Stimulated activated CD8-positive, alpha-beta memory T cell treated with anti-CD3 and anti-CD28 coated beads, Interleukin-4, amount 100 ng/mL, for 4 hours (primary cell): ENCODE measurements around the gene TMEM120B.
A peak's percentile ranks its signal among the peaks of the same experiment; 100 is the strongest.

Experiments
- DNase-seq, 2 donors: peaks; one replicate each; pipeline ENCODE4 v3.0.0-alpha.2; 2020; ENCODE audit warnings: low read depth in 2 of 2, low spot score in 1 of 2

Gene TMEM120B

DNA sequence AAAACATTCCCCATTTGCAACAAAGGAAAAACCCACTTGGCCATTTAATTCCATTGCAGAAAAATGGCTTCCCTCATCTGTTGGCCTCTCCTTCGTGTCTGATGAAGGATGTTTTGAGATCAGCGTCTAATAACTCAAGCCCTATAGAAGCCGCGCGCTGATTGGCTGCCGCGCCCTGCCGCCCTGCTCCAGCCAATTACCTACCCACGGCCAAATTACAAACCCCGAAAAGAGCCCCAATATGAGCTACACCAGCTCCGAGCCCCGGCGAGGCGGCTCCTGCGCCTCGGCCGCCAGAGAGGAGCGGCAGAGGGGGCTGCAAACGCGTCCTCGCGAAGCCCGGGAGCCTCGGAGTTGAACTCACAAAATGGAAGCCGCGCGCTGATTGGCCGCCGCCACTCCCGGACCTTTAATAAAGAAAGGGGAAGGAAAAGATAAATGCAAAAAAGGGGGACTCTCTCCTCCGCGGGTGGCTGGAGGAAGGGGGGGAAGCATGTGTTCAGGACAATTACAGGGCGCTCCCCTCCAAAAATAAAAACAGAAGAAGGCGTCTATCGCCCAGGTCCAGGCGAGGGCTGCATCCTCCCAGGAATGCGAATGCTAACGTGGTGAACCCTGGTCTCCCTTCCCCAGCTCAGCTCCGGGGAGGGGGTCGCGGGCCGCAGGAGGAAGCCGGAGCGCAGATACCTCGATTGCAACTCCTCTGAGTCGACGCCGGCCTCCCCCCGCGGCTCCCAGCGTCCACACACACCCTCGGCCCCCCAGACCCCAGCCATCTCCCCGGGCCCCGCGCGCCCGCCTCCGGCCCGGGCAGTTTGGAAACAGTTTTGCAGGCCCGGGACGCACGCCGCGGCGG lies 90.5 kb downstream of the TMEM120B start:
- peak; percentile 64 for DNase-seq

GRCh38 chr12:121803861-121804416 lies 91.4 kb downstream of the TMEM120B start, which contains the start of gene SETD1B:
SETD1B (plus strand) TSS chr12:121804009; CDS start chr12:121804738, 729 bp downstream.
- DNase-seq, result no peak

- no peak for DNase-seq
Measured at GRCh38 chr12:121804417-121805111, 92.0 kb downstream of the TMEM120B start.

DNA sequence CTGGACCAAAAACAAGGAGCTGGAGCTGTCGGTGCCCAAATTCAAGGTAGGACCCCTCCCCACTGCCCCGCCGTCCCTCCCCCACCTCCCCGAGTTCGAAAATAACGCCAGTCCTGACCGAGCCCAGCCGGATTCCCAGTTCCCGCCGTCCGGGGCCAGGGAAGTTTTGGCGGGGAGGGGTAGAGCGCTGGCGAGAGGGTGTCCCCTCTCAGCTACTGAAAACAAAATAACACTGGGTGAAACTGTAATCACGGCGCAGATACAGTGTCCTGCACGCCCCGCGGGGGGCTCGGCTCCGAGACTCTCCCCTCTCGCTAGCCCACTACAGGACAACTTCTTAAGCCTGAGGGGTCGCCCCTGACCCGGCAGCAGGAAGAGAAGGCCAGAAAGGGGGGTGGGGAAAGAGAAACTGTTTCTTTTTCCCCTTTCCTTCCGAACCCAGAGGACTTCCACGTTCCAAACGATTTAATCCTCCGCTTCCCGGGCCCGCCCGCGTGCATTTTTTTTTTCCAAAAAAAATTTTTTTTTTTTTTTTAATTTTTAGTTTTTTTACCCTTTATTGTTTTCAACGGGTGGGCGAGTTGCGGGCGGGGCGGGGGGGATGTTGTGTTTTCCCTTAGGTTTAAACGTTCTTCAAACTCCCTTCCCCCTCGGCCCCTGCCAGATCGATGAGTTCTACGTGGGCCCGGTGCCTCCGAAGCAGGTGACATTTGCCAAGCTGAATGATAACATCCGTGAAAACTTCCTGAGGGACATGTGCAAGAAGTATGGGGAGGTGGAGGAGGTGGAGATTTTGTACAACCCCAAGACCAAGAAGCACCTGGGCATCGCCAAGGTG lies 92.8 kb downstream of the TMEM120B start:
- no peak for DNase-seq

- DNase-seq, result no peak
Measured at GRCh38 chr12:121806009-121806545, 93.5 kb downstream of the TMEM120B start.

- DNase-seq, result no peak
Measured at GRCh38 chr12:121806546-121807423, 94.2 kb downstream of the TMEM120B start.

DNA sequence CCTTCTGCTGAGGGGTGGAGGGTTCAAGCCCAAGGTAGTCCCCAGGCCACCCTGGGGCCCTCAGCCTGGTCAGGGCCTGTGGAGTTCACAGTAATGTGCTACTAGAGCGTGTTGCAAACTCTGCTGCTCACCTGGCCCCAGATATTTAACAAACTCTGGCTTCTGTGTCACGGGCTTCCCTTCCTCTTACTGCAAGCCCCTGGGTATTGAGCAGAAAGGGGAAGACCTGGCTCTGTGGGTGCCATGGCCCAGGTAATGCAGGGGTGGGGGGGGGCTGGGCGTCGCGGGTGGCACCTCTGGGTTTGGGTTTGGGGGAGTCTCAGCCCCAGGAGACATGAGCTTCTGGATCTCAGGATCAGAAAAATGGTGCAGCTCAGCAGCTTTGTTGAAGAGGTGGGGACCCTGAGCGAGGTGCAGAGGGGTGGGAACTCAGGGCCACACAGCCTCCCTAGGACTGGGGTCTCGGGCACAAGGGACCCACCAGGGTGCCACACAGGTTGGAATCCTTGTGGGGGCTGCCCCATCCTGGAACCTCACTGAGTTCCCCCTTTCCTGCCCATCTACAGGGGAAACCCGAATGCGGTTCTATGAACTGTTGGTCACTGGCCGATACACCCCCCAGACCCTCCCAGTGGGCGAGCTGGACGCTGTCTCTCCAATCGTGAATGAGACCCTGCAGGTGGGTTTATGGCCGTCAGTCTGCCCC lies 95.2 kb downstream of the TMEM120B start:
- DNase-seq, result no peak

DNA sequence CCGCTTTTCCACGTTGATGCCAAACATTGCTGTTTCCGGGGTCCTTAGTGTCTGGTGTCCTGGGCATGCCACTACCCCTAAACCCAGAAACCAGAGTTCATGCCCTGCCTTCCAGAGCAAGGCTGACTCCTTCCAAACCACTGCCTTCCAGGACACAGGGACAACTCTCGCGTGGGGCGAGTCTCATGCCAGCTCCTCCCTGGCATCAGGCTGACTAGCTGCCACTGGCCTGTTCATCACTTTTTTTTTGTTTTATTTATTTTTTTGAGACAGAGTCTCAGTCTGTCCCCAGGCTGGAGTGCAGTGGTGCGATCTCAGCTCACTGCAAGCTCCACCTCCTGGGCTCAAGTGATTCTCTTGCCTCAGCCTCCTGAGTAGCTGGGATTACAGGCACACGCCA lies 96.1 kb downstream of the TMEM120B start:
- no peak for DNase-seq

DNA sequence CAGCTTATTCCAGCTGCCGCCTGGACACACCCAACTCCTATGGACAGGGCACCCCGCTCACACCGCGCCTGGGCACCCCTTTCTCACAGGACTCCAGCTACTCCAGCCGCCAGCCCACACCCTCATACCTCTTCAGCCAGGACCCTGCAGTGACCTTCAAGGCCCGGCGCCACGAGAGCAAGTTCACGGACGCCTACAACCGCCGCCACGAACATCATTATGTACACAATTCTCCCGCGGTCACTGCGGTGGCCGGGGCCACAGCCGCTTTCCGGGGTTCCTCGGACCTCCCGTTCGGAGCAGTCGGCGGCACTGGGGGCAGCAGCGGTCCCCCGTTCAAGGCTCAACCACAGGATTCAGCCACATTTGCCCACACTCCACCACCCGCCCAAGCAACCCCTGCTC lies 97.2 kb downstream of the TMEM120B start:
- DNase-seq, result no peak

DNA sequence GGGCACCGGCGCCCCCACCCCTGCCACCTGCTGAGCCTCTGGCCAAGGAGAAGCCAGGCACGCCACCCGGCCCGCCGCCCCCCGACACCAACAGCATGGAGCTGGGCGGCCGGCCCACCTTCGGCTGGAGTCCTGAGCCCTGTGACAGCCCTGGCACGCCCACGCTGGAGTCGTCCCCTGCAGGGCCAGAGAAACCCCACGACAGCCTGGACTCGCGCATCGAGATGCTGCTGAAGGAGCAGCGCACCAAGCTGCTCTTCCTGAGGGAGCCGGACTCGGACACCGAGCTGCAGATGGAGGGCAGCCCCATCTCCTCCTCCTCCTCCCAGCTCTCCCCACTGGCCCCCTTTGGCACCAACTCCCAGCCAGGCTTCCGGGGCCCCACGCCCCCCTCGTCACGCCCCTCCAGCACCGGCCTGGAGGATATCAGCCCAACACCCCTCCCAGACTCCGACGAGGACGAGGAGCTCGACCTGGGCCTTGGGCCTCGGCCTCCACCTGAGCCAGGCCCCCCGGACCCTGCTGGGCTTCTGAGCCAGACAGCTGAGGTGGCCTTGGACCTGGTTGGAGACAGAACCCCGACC lies 97.8 kb downstream of the TMEM120B start:
- DNase-seq, result no peak

GRCh38 chr12:121810833-121811433 lies 98.4 kb downstream of the TMEM120B start:
- DNase-seq, result no peak

DNA sequence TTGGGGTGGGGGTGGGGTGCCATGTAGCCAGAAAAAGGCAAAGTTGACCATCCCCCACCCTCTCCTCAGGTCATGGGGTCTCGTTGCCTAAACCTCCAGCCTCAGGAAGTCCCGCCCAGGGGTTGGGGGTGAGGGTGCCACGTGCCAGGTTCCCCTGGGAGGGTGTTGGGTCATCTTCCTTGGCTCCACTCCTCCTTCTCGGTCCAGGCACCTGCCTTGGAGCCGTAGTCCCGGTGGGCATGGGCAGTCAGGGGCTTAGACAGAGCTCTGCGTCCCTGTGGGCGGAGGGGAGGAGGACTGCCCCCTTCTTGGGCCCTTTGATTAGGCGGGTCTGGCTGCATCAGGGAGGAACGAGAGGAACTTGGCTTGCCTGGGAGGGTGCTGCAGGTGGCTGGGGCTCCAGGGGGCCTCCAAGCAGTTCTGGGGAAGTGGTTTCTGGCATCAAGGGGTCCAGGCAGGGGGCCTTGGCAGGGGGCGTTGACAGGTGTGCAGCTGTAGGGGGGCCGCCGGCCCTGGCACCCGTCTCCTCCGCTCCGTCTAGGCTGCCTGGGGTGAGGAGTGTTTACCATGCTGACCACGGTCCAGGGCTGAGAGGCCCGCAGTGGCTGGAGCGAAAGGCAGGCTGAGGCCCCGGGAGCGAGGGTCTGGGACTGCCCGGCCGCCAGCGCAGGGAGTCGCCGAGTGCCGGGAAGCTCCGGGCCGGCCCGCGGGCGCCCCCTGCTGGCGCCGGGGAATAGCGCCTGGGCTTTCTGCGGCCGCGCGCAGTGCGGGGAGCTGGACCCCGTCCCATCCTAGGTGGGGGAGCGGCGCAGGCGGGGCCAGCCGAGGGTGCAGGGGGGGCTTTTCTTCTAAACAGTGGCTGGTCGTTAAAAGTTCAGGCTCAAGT lies 99.1 kb downstream of the TMEM120B start:
- DNase-seq, result no peak

- no peak for DNase-seq
Measured at GRCh38 chr12:121812320-121812871, 99.8 kb downstream of the TMEM120B start.

GRCh38 chr12:121812921-121813896 lies 100.7 kb downstream of the TMEM120B start:
- no peak for DNase-seq

DNA sequence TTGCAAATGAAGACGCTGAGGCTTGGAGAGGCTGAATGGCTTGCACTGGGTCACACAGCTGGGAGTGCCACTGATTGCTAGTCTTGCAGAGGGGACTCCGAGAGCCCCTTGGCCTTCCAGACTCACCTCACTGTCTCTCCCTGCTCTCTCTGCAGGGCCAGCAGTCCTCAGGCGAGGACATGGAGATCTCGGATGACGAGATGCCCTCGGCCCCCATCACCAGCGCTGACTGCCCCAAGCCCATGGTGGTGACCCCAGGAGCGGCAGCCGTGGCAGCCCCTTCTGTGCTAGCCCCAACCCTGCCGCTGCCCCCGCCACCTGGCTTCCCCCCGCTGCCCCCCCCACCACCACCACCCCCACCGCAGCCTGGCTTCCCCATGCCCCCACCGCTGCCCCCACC lies 101.4 kb downstream of the TMEM120B start:
- DNase-seq, result no peak
